Naive thymus-derived CD4-positive, alpha-beta T cell (primary cell): ENCODE data around the gene KREMEN1. TPM values are rescaled to one million over a fixed set of nuclear protein-coding genes. Genes with fewer than 3 reads are reported as not detected.
A peak's percentile ranks its signal among the peaks of the same experiment; 100 is the strongest.

Experiments used
- ATAC-seq: fragments of 150-1000 bp; cut with Tn5 transposase; 2 replicates; pipeline ENCODE4 v1.10.0; 2021; ENCODE audit warnings: mild to moderate bottlenecking, moderate library complexity
- CTCF ChIA-PET: fragments of 350-600 bp; sonication (Branson Sonifier 250); formaldehyde crosslinking; loops from one replicate; lab custom pipeline; 2021; ENCODE audit warnings: antibody characterized with exemption; lab: Charles Lee
- POLR2A ChIA-PET: fragments of 350-600 bp; sonication (Branson Sonifier 250); formaldehyde crosslinking; loops from one replicate; lab custom pipeline; 2021; ENCODE audit warnings: antibody characterized with exemption, inconsistent platforms; lab: Charles Lee
- DNase-seq, 9 donors: peaks; one replicate each; pipeline versions ENCODE4 v3.0.0 to v3.0.0-alpha.2; 2020 to 2022; ENCODE audit warnings: mixed read lengths in 1 of 9
- H3K27ac ChIP-seq: one replicate; pipeline ENCODE4 v1.7.0; 2013; ENCODE audit warnings: mild to moderate bottlenecking, low read depth, low read length, moderate library complexity
- H3K27me3 ChIP-seq, 2 donors: one replicate each; pipeline ENCODE4 v1.7.0; 2013; ENCODE audit warnings: low read length in 2 of 2, mild to moderate bottlenecking in 2 of 2, moderate library complexity in 2 of 2; ENCODE audit not compliant: control insufficient read depth in 2 of 2, insufficient read depth in 2 of 2
- H3K36me3 ChIP-seq, 3 experiments: 1 replicate in 2 of 3; 2 replicates in 1 of 3; pipeline ENCODE4 v1.7.0; 2013; ENCODE audit warnings: low read length in 3 of 3, mild to moderate bottlenecking in 3 of 3, moderate library complexity in 1 of 3; ENCODE audit not compliant: insufficient read depth in 3 of 3, control insufficient read depth in 2 of 3
- H3K4me1 ChIP-seq, 2 donors: one replicate each; pipeline ENCODE4 v1.7.0; 2013; ENCODE audit warnings: low read length in 2 of 2, mild to moderate bottlenecking in 2 of 2, moderate library complexity in 1 of 2; ENCODE audit not compliant: control insufficient read depth in 2 of 2, insufficient read depth in 2 of 2
- H3K4me3 ChIP-seq: 2 replicates; pipeline ENCODE4 v1.7.0; 2013; ENCODE audit warnings: mild to moderate bottlenecking, low read length
- H3K9me3 ChIP-seq, 3 experiments: 1 replicate in 2 of 3; 2 replicates in 1 of 3; pipeline ENCODE4 v1.7.0; 2013; ENCODE audit warnings: low read length in 3 of 3; ENCODE audit not compliant: control insufficient read depth in 2 of 3
- H3K27ac Mint-ChIP-seq, 9 donors: one replicate each; pipeline ENCODE4 v1.8.0; 2020 to 2022; ENCODE audit warnings: mixed read lengths in 9 of 9, mild to moderate bottlenecking in 8 of 9, moderate library complexity in 5 of 9, inconsistent platforms in 2 of 9
- H3K27me3 Mint-ChIP-seq, 5 donors: one replicate each; pipeline ENCODE4 v1.8.0; 2021 to 2022; ENCODE audit warnings: mixed read lengths in 5 of 5, mild to moderate bottlenecking in 1 of 5
- H3K36me3 Mint-ChIP-seq, 5 donors: one replicate each; pipeline ENCODE4 v1.8.0; 2020 to 2022; ENCODE audit warnings: mixed read lengths in 5 of 5, mild to moderate bottlenecking in 3 of 5, inconsistent platforms in 1 of 5
- H3K4me1 Mint-ChIP-seq, 7 donors: one replicate each; pipeline ENCODE4 v1.8.0; 2020 to 2022; ENCODE audit warnings: mixed read lengths in 7 of 7, mild to moderate bottlenecking in 3 of 7, inconsistent platforms in 1 of 7
- H3K4me3 Mint-ChIP-seq, 10 donors: one replicate each; pipeline ENCODE4 v1.8.0; 2020 to 2022; ENCODE audit warnings: mild to moderate bottlenecking in 10 of 10, mixed read lengths in 10 of 10, moderate library complexity in 6 of 10, inconsistent platforms in 2 of 10
- H3K9me3 Mint-ChIP-seq, 11 donors: one replicate each; pipeline ENCODE4 v1.8.0; 2020 to 2022; ENCODE audit warnings: mixed read lengths in 11 of 11, mild to moderate bottlenecking in 4 of 11, inconsistent platforms in 1 of 11, moderate library complexity in 1 of 11
- intact Hi-C, 2 donors: fragments of 100-400 bp; cut with micrococcal nuclease; formaldehyde crosslinking; loops; one replicate each; pipeline ENCODE4 v1.15.1; 2023
- polyA plus RNA-seq, 2 donors: library from polyadenylated mRNA; unstranded; fragments of 300-500 nt; fragmentation: Illumina TruSeq; gene quantifications; one replicate each; pipeline ENCODE4 v1.2.3, GENCODE V29; 2021
- total RNA-seq, 6 experiments: library from RNA in 5 of 6; stranded (reverse) in 5 of 6; gene quantifications; 1 replicate in 5 of 6; 2 replicates in 1 of 6; pipeline ENCODE4 v1.2.3 and lab custom pipeline; 2021 to 2026

The KREMEN1 gene
- total and polyA plus RNA-seq, 7 experiments from 2014 or later: 1.1 TPM; not detected in 6

DNA sequence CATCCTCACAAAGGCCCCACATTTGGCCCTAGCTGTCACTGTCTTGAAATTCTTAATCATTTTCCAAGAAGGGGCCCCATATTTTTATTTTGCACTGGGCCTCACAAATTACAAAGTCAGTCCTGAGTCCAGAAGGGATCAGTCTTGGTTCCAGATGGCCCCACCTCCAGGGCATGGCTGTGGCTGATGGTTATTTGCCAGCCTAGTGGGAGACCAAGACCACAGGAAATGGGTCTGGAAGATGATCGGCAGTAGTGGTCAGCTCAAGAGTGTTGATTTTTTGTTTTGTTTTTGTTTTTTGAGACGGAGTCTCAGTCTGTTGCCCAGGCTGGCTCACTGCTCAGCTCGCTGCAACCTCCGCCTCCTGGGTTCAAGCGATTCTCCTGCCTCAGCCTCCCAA, 85.7 kb downstream of the KREMEN1 start:
- Mint-ChIP-seq H3K4me3 (no peak overlapping the region), H3K27ac (no peak overlapping the region), H3K4me1 (peaks cover 3 to 14% (median 8%) of the 10 kb centered on the region in 7 donors), H3K27me3 (peaks cover 18 to 45% (median 25%) of the 10 kb centered on the region in 5 donors), H3K36me3 (no peaks in the 10 kb centered on the region), H3K9me3 (peaks cover 0 to 2% (median 0%) of the 10 kb centered on the region in 11 donors)
- Histone ChIP-seq H3K4me1 (no peaks in the 10 kb centered on the region), H3K27ac (no peak overlapping the region), H3K4me3 (no peak overlapping the region), H3K36me3 (no peaks in the 10 kb centered on the region), H3K9me3 (no peaks in the 10 kb centered on the region), H3K27me3 (no peaks in the 10 kb centered on the region)
- DNase-seq (no peak), ATAC-seq (no peak)
- intact Hi-C loops: no loop called here
- CTCF ChIA-PET: no interaction called here
- POLR2A ChIA-PET: no interaction called here

GRCh38 chr22:29163808-29164207, 91.0 kb downstream of the KREMEN1 start:
- H3K27me3 ChIP-seq: no peaks in the 10 kb centered on the region
- no peaks in the 10 kb centered on the region for H3K36me3 ChIP-seq
- no peaks in the 10 kb centered on the region for H3K9me3 ChIP-seq
- intact Hi-C loops: no loop called here
- H3K9me3 Mint-ChIP-seq: peaks cover 0 to 3% (median 0%) of the 10 kb centered on the region in 11 donors
- H3K4me1 Mint-ChIP-seq: peaks cover 11 to 22% (median 18%) of the 10 kb centered on the region in 7 donors
- H3K4me1 ChIP-seq: peaks cover 10 to 13% of the 10 kb centered on the region in 2 donors
- ChIA-PET POLR2A (no interaction called here), CTCF (no interaction called here)
- no peak overlapping the region for H3K4me3 ChIP-seq
- H3K27ac Mint-ChIP-seq: no peak overlapping the region
- H3K36me3 Mint-ChIP-seq: no peaks in the 10 kb centered on the region
- peaks cover 0 to 47% (median 14%) of the 10 kb centered on the region in 5 donors for H3K27me3 Mint-ChIP-seq
- no peak overlapping the region for H3K27ac ChIP-seq
- DNase-seq (no peak), ATAC-seq (no peak)
- H3K4me3 Mint-ChIP-seq: no peak overlapping the region

DNA sequence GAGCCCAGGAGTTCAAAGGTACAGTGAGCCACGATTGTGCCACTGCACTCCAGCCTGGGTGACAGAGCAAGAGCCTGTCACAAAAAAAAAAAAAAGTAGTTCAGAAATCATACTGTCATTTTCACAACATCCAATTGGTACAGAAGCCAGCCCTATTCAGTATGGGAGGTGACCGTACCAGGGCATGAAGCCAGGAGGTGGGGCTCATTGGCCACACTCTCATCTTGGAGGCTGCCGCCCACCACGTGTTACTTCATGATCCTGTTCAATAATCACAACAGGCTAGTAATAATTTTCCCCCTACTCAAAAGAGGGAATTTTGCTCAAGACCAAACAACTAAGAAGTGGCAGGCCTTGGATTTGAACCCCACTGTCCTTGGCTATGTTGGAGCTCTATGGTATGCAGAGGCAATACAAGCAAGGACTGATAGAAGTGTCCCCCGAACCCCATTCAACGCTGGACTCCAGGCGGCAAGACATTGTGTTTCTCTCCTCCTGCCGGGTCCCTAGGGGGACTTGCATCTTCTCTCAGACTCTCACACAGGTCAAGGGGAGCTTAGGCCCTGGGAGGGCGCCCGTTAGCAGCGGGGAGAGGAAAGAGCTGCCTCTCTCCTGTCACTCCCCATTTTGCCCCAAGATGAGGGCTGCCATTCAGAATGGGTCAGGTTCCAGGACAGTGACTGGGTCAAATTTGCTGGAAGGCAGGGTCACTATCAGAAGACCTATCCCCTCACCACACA, 92.7 kb downstream of the KREMEN1 start:
- no peaks in the 10 kb centered on the region for H3K9me3 ChIP-seq
- Mint-ChIP-seq H3K27me3 (peaks cover 0 to 49% (median 14%) of the 10 kb centered on the region in 5 donors), H3K4me3 (peak overlapping the region in 1 of 10 donors; percentile 46), H3K36me3 (no peaks in the 10 kb centered on the region), H3K9me3 (peaks cover 0 to 3% (median 0%) of the 10 kb centered on the region in 11 donors), H3K4me1 (peaks cover 11 to 22% (median 18%) of the 10 kb centered on the region in 7 donors), H3K27ac (no peak overlapping the region)
- peaks cover 10 to 13% of the 10 kb centered on the region in 2 donors for H3K4me1 ChIP-seq
- no peak for DNase-seq
- H3K36me3 ChIP-seq: no peaks in the 10 kb centered on the region
- no peaks in the 10 kb centered on the region for H3K27me3 ChIP-seq
- ChIA-PET POLR2A (interaction anchor here (0.6 kb wide), 1 partner anchor 76 kb away, joined by 3 read pairs; no protein-coding TSS in a partner anchor), CTCF (no interaction called here)
- no peak overlapping the region for H3K27ac ChIP-seq
- no peak overlapping the region for H3K4me3 ChIP-seq
- intact Hi-C loops: no loop called here
- ATAC-seq: no peak

GRCh38 chr22:29166180-29166579, 93.3 kb downstream of the KREMEN1 start:
- peak overlapping the region in 1 of 9 donors; percentile 20 for H3K27ac Mint-ChIP-seq
- Histone ChIP-seq H3K4me3 (no peak overlapping the region), H3K36me3 (no peaks in the 10 kb centered on the region), H3K9me3 (no peaks in the 10 kb centered on the region), H3K4me1 (peaks cover 10 to 13% of the 10 kb centered on the region in 2 donors), H3K27ac (no peak overlapping the region), H3K27me3 (no peaks in the 10 kb centered on the region)
- ATAC-seq (no peak), DNase-seq (no peak)
- H3K4me1 Mint-ChIP-seq: peaks cover 11 to 22% (median 18%) of the 10 kb centered on the region in 7 donors
- ChIA-PET CTCF (no interaction called here), POLR2A (no interaction called here)
- peaks cover 0 to 5% (median 0%) of the 10 kb centered on the region in 11 donors for H3K9me3 Mint-ChIP-seq
- intact Hi-C loops: no loop called here
- H3K4me3 Mint-ChIP-seq: peak overlapping the region in 6 of 10 donors; percentile 15 to 57 (median 40)
- H3K36me3 Mint-ChIP-seq: no peaks in the 10 kb centered on the region
- peaks cover 0 to 46% (median 14%) of the 10 kb centered on the region in 5 donors for H3K27me3 Mint-ChIP-seq

- Mint-ChIP-seq H3K9me3 (peaks cover 0 to 7% (median 2%) of the 10 kb centered on the region in 11 donors), H3K27me3 (peaks cover 0 to 37% (median 14%) of the 10 kb centered on the region in 5 donors), H3K4me1 (peaks cover 11 to 22% (median 18%) of the 10 kb centered on the region in 7 donors), H3K36me3 (peaks cover 0 to 4% (median 0%) of the 10 kb centered on the region in 5 donors), H3K27ac (peak overlapping the region in 2 of 9 donors; percentile 49 to 69), H3K4me3 (peak overlapping the region in 9 of 10 donors; percentile 13 to 71 (median 60))
- POLR2A ChIA-PET: no interaction called here
- intact Hi-C loops: no loop called here
- CTCF ChIA-PET: interaction anchor here (0.7 kb wide), 1 partner anchor 571 kb away, joined by 3 read pairs; no protein-coding TSS in a partner anchor
- no peak overlapping the region for H3K27ac ChIP-seq
- H3K27me3 ChIP-seq: no peaks in the 10 kb centered on the region
- peak in 6 of 9 donors; percentile 8 to 70 (median 20) for DNase-seq
- no peaks in the 10 kb centered on the region for H3K9me3 ChIP-seq
- peak; percentile 83 for ATAC-seq
- H3K36me3 ChIP-seq: no peaks in the 10 kb centered on the region
- H3K4me3 ChIP-seq: peak overlapping the region; percentile 16
- H3K4me1 ChIP-seq: peaks cover 10 to 13% of the 10 kb centered on the region in 2 donors
Observed at GRCh38 chr22:29167032-29167911, 94.4 kb downstream of the KREMEN1 start.

GRCh38 chr22:29171721-29172120, 98.9 kb downstream of the KREMEN1 start:
- Histone ChIP-seq H3K27me3 (no peaks in the 10 kb centered on the region), H3K4me3 (no peak overlapping the region), H3K4me1 (peaks cover 4 to 12% of the 10 kb centered on the region in 2 donors), H3K9me3 (peaks cover 0 to 18% (median 0%) of the 10 kb centered on the region in 3 experiments), H3K36me3 (no peaks in the 10 kb centered on the region), H3K27ac (no peak overlapping the region)
- H3K36me3 Mint-ChIP-seq: peaks cover 0 to 12% (median 0%) of the 10 kb centered on the region in 5 donors
- ChIA-PET CTCF (no interaction called here), POLR2A (no interaction called here)
- no peak for ATAC-seq
- peaks cover 5 to 33% (median 8%) of the 10 kb centered on the region in 5 donors for H3K27me3 Mint-ChIP-seq
- intact Hi-C loops: no loop called here
- H3K4me1 Mint-ChIP-seq: peaks cover 4 to 13% (median 11%) of the 10 kb centered on the region in 7 donors
- H3K4me3 Mint-ChIP-seq: no peak overlapping the region
- DNase-seq: no peak
- peaks cover 9 to 38% (median 25%) of the 10 kb centered on the region in 11 donors for H3K9me3 Mint-ChIP-seq
- H3K27ac Mint-ChIP-seq: no peak overlapping the region
